SK-N-SH treated with all-trans-retinoic acid at 6 μM for 48 hours (cell line): ENCODE results near the gene APOA1.
A peak's percentile ranks its signal among the peaks of the same experiment; 100 is the strongest.

Source experiments
- ATAC-seq: fragments of 200-7000 bp; cut with Tn5 transposase; 3 replicates; pipeline ENCODE4 v1.9.1; 2020; ENCODE audit warnings: mild to moderate bottlenecking, moderate library complexity
- ARNTL ChIP-seq: fragments of 450-650 bp; formaldehyde crosslinking; IDR thresholded peaks from 2 replicates; pipeline ENCODE4 v1.5.0; 2020; ENCODE audit warnings: low read depth, mild to moderate bottlenecking, moderate library complexity, borderline replicate concordance
- BACH2 ChIP-seq: fragments of 250-450 bp; sonication (Bioruptor Pico); IDR thresholded peaks from 2 replicates; pipeline ENCODE4 v1.9.0; 2021; ENCODE audit warnings: mild to moderate bottlenecking, borderline replicate concordance
- CREB5 ChIP-seq: fragments of 250-450 bp; sonication (Bioruptor Pico); IDR thresholded peaks from 2 replicates; pipeline ENCODE4 v1.5.1; 2020; ENCODE audit warnings: low read depth, mild to moderate bottlenecking, moderate library complexity
- CSDC2 ChIP-seq: fragments of 250-450 bp; sonication (Bioruptor Pico); IDR thresholded peaks from 2 replicates; pipeline ENCODE4 v1.5.0; 2020; ENCODE audit warnings: mild to moderate bottlenecking, moderate library complexity
- CSRNP3 ChIP-seq: fragments of 250-450 bp; sonication (Bioruptor Pico); IDR thresholded peaks from 2 replicates; pipeline ENCODE4 v1.5.1; 2021; ENCODE audit warnings: mild to moderate bottlenecking, moderate library complexity
- ESRRG ChIP-seq: fragments of 250-450 bp; sonication (Bioruptor Pico); IDR thresholded peaks from 2 replicates; pipeline ENCODE4 v1.6.1; 2021; ENCODE audit warnings: mild to moderate bottlenecking
- GLIS3 ChIP-seq: fragments of 250-450 bp; sonication (Bioruptor Pico); IDR thresholded peaks from 2 replicates; pipeline ENCODE4 v1.5.0; 2020; ENCODE audit warnings: mild to moderate bottlenecking, moderate library complexity
- ISL1 ChIP-seq: fragments of 250-450 bp; sonication (Bioruptor Pico); IDR thresholded peaks from 2 replicates; pipeline ENCODE4 v2.1.2; 2022; ENCODE audit warnings: mild to moderate bottlenecking, moderate library complexity
- OSR1 ChIP-seq: fragments of 250-450 bp; sonication (Bioruptor Pico); IDR thresholded peaks from 2 replicates; pipeline ENCODE4 v1.8.0; 2022; ENCODE audit warnings: moderate library complexity, mild to moderate bottlenecking, inconsistent platforms
- PATZ1 ChIP-seq: fragments of 250-450 bp; sonication (Bioruptor Pico); IDR thresholded peaks from 2 replicates; pipeline ENCODE4 v1.8.0; 2020; ENCODE audit warnings: mild to moderate bottlenecking, moderate library complexity, borderline replicate concordance
- POU6F1 ChIP-seq: fragments of 250-450 bp; sonication (Bioruptor Pico); IDR thresholded peaks from 2 replicates; pipeline ENCODE4 v1.8.0; 2021; ENCODE audit warnings: low read depth, mild to moderate bottlenecking, moderate library complexity, borderline replicate concordance
- PPARA ChIP-seq: fragments of 250-450 bp; sonication (Bioruptor Pico); IDR thresholded peaks from 2 replicates; pipeline ENCODE4 v1.5.0; 2020; ENCODE audit warnings: mild to moderate bottlenecking, borderline replicate concordance
- TCF4 ChIP-seq: fragments of 250-450 bp; sonication (Bioruptor Pico); IDR thresholded peaks from 2 replicates; pipeline ENCODE4 v1.8.0; 2021; ENCODE audit warnings: mild to moderate bottlenecking, moderate library complexity, borderline replicate concordance
- TOX ChIP-seq: fragments of 250-450 bp; sonication (Bioruptor Pico); IDR thresholded peaks from 2 replicates; pipeline ENCODE4 v1.8.0; 2021; ENCODE audit warnings: mild to moderate bottlenecking, moderate library complexity, borderline replicate concordance
- TSHZ2 ChIP-seq: fragments of 250-450 bp; sonication (Bioruptor Pico); IDR thresholded peaks from 2 replicates; pipeline ENCODE4 v1.5.0; 2020; ENCODE audit warnings: mild to moderate bottlenecking, moderate library complexity
- ZC3H10 ChIP-seq: fragments of 250-450 bp; sonication (Bioruptor Pico); IDR thresholded peaks from 2 replicates; pipeline ENCODE4 v1.5.1; 2021; ENCODE audit warnings: mild to moderate bottlenecking, moderate library complexity
- ZFP3 ChIP-seq: fragments of 250-450 bp; sonication (Bioruptor Pico); IDR thresholded peaks from 2 replicates; pipeline ENCODE4 v1.5.0; 2020; ENCODE audit warnings: mild to moderate bottlenecking, moderate library complexity
- ZNF565 ChIP-seq: fragments of 450-650 bp; formaldehyde crosslinking; conservative IDR thresholded peaks from 2 replicates; pipeline ENCODE4 v1.5.0; 2020; ENCODE audit warnings: low read depth, mild to moderate bottlenecking, moderate library complexity
- ZNF70 ChIP-seq: fragments of 450-650 bp; formaldehyde crosslinking; IDR thresholded peaks from 2 replicates; pipeline ENCODE4 v1.5.0; 2020; ENCODE audit warnings: mild to moderate bottlenecking, moderate library complexity
- ZNF8 ChIP-seq: fragments of 450-650 bp; formaldehyde crosslinking; IDR thresholded peaks from 2 replicates; pipeline ENCODE4 v1.5.0; 2020; ENCODE audit warnings: mild to moderate bottlenecking, moderate library complexity

APOA1 gene

GRCh38 chr11:116857936-116858335, 20.5 kb upstream of the APOA1 start:
- no peak for ATAC-seq
- TF ChIP-seq ZNF70 (CRISPR knock-in tag), result no peak
- TF ChIP-seq OSR1 (CRISPR knock-in tag), result no peak
- TF ChIP-seq TCF4 (CRISPR knock-in tag), result peak; percentile 74; the same call in 1 of the 2 replicates
- no peak for TF ChIP-seq ZNF565 (CRISPR knock-in tag)

- TF ChIP-seq CSDC2 (CRISPR knock-in tag), result no peak
- no peak for TF ChIP-seq GLIS3 (CRISPR knock-in tag)
- no peak for TF ChIP-seq ZNF565 (CRISPR knock-in tag)
- no peak for TF ChIP-seq TOX (CRISPR knock-in tag)
- no peak for TF ChIP-seq CREB5 (CRISPR knock-in tag)
- ATAC-seq, result no peak
Observed at GRCh38 chr11:116857316-116857715, 19.9 kb upstream of the APOA1 start.

- no peak for ATAC-seq
- TF ChIP-seq ZNF8 (CRISPR knock-in tag) (no peak), GLIS3 (CRISPR knock-in tag) (no peak), PATZ1 (CRISPR knock-in tag) (no peak)
Observed at GRCh38 chr11:116856423-116856822, 19.0 kb upstream of the APOA1 start.

GRCh38 chr11:116855413-116855812, 18.0 kb upstream of the APOA1 start:
- TF ChIP-seq CREB5 (CRISPR knock-in tag) (no peak), ZNF565 (CRISPR knock-in tag) (no peak), POU6F1 (CRISPR knock-in tag) (no peak), PATZ1 (CRISPR knock-in tag) (no peak), PPARA (CRISPR knock-in tag) (no peak), ZFP3 (CRISPR knock-in tag) (no peak), ESRRG (CRISPR knock-in tag) (no peak), ZNF8 (CRISPR knock-in tag) (no peak), GLIS3 (CRISPR knock-in tag) (no peak), ZC3H10 (no peak), ISL1 (CRISPR knock-in tag) (no peak), OSR1 (CRISPR knock-in tag) (no peak)

GRCh38 chr11:116853461-116854073, 16.1 kb upstream of the APOA1 start:
- peak; percentile 84 for ATAC-seq
- TF ChIP-seq CSRNP3, result no peak
- TF ChIP-seq TSHZ2 (CRISPR knock-in tag), result no peak
- TF ChIP-seq ARNTL (CRISPR knock-in tag), result no peak
- TF ChIP-seq CREB5 (CRISPR knock-in tag), result no peak
- no peak for TF ChIP-seq BACH2 (CRISPR knock-in tag)

More at GRCh38 chr11:116855413-116855812, 18.0 kb upstream of the APOA1 start:
- no peak for ATAC-seq
